ENCODE results near the gene PRKG1.

GRCh38 chr10:51377070-51377931 is 303.0 kb downstream of the PRKG1 start:
- no peak for TF ChIP-seq CTCF (IDR thresholded peaks at IDR 0.05; ENCODE audit: insufficient read depth, low read length, poor library complexity, severe bottlenecking)
- no peak for TF ChIP-seq EZH2phosphoT487 (conservative IDR thresholded peaks at IDR 0.05; ENCODE audit: low read length)
